Nephron (organoid): ENCODE measurements around the gene NCOA3.
"Not testable (repeated sequence)": the region's sequence is repeated elsewhere in the genome, so short reads cannot be mapped to it uniquely, and the experiment has no call there.

Experiments used
- H3K27ac Mint-ChIP-seq, 3 experiments: 2 replicates each; pipeline ENCODE4 v1.8.0; 2020; ENCODE audit warnings: mixed read lengths in 3 of 3, mild to moderate bottlenecking in 2 of 3, moderate library complexity in 1 of 3
- H3K27me3 Mint-ChIP-seq: 2 replicates; pipeline ENCODE4 v1.8.0; 2021; ENCODE audit warnings: low read depth, mild to moderate bottlenecking, moderate library complexity, mixed read lengths
- H3K36me3 Mint-ChIP-seq: 2 replicates; pipeline ENCODE4 v1.8.0; 2020; ENCODE audit warnings: low read depth, mixed read lengths
- H3K4me1 Mint-ChIP-seq: 2 replicates; pipeline ENCODE4 v1.8.0; 2020; ENCODE audit warnings: mixed read lengths
- H3K4me3 Mint-ChIP-seq, 3 experiments: 2 replicates each; pipeline ENCODE4 v1.8.0; 2020; ENCODE audit warnings: mild to moderate bottlenecking in 3 of 3, mixed read lengths in 3 of 3, moderate library complexity in 2 of 3
- H3K9me3 Mint-ChIP-seq: 2 replicates; pipeline ENCODE4 v1.8.0; 2020; ENCODE audit warnings: mixed read lengths
- CTCF ChIP-seq, 3 experiments: fragments of 200-600 bp; sonication (generic); IDR thresholded peaks; one replicate each; pipeline ENCODE4 v1.5.0; 2021; ENCODE audit warnings: antibody characterized with exemption in 3 of 3; ENCODE audit not compliant: unreplicated experiment in 3 of 3

Gene NCOA3

GRCh38 chr20:47585087-47585747 lies 83.5 kb downstream of the NCOA3 start:
- Mint-ChIP-seq H3K36me3 (peaks cover 30% of the 10 kb centered on the region), H3K9me3 (no peaks in the 10 kb centered on the region), H3K27ac (peak overlapping the region in 2 of 3 experiments; percentile 51 to 74), H3K4me1 (peaks cover 33% of the 10 kb centered on the region), H3K27me3 (no peaks in the 10 kb centered on the region), H3K4me3 (no peak overlapping the region)
- no peak for TF ChIP-seq CTCF (IDR thresholded peaks at IDR 0.05; ENCODE audit: unreplicated experiment in 3 of 3)

DNA sequence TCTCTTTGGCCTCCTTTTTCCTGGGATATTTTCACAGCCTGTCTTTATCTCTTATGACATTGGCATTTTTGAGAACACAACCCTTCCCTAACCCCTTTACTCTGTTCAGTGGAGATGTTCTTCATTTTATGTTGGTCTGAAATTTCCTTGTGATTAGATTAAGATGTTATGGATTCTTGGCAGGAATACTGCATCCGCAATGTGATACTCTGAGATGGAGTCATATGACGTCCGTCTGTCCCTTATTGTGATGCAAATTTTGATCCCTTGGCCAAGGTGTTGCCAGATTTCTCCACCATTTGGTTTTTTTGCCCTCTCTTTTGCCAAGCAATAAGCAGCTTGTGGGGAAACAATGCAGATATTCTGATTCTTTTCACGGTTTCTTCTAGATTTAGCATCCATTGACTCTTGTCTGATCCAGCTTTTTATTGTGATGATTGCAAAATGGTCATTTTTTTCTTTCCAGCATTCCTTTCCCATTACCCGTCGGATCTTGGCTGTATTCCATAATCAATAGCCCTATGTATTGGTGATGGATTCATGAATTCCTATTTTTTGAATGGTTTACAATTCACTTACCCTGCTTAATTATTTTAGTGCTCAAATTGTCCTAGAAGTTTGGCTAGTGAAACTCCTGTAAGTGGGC lies 85.1 kb downstream of the NCOA3 start:
- Mint-ChIP-seq H3K27me3 (no peaks in the 10 kb centered on the region), H3K9me3 (no peaks in the 10 kb centered on the region), H3K4me1 (peaks cover 35% of the 10 kb centered on the region), H3K36me3 (peaks cover 38% of the 10 kb centered on the region), H3K4me3 (no peak overlapping the region), H3K27ac (peak overlapping the region; percentile 31 to 67 (median 54))
- no peak for TF ChIP-seq CTCF (IDR thresholded peaks at IDR 0.05; ENCODE audit: unreplicated experiment in 3 of 3)

DNA sequence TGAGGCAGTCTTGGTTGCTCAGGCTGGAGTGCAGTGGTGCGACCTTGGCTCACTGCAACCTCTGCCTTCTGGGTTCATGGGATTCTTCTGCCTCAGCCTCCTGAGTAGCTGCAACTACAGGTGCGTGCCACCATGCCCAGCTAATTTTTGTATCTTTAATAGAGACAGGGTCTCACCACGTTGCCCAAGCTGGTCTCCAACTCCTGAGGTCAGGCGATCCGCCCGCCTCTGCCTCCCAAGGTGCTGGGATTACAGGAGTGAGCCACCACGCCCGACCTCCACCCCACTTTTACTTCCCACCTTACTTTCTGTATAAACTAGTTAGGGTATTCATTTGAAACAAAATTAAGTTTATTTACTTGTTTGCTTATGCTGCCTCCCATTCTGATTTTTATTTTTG lies 86.5 kb downstream of the NCOA3 start:
- H3K4me3 Mint-ChIP-seq = no peak overlapping the region
- H3K27me3 Mint-ChIP-seq = no peaks in the 10 kb centered on the region
- peak overlapping the region in 1 of 3 experiments; percentile 53 for H3K27ac Mint-ChIP-seq
- H3K9me3 Mint-ChIP-seq = no peaks in the 10 kb centered on the region
- peaks cover 42% of the 10 kb centered on the region for H3K4me1 Mint-ChIP-seq
- H3K36me3 Mint-ChIP-seq = peaks cover 34% of the 10 kb centered on the region
- no peak for TF ChIP-seq CTCF (IDR thresholded peaks at IDR 0.05; ENCODE audit: unreplicated experiment in 3 of 3)

GRCh38 chr20:47591231-47591630 lies 89.5 kb downstream of the NCOA3 start:
- no peaks in the 10 kb centered on the region for H3K27me3 Mint-ChIP-seq
- H3K36me3 Mint-ChIP-seq = peaks cover 31% of the 10 kb centered on the region
- peaks cover 28% of the 10 kb centered on the region for H3K4me1 Mint-ChIP-seq
- no peaks in the 10 kb centered on the region for H3K9me3 Mint-ChIP-seq
- H3K27ac Mint-ChIP-seq = peak overlapping the region; percentile 53 to 82 (median 61)
- no peak overlapping the region for H3K4me3 Mint-ChIP-seq
- TF ChIP-seq CTCF (IDR thresholded peaks at IDR 0.05; ENCODE audit: unreplicated experiment in 3 of 3) = no peak

DNA sequence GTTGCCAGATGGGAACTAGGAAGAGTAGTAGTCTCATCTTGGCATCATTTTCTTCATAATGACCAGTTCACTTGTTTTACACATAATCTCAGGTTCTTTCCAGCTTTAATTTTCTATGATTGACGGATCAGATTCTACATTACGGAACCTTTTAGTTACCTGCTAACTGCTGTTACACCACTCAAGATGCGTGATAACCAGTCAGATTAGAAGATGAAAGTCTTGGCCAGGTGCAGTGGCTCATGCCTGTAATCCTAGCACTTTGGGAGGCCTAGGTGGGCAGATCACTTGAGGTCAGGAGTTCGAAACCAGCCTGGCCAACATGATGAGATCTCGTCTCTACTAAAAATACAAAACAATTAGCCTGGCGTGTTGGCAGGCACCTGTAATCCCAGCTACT lies 92.5 kb downstream of the NCOA3 start:
- peaks cover 19% of the 10 kb centered on the region for H3K4me1 Mint-ChIP-seq
- peaks cover 29% of the 10 kb centered on the region for H3K36me3 Mint-ChIP-seq
- H3K27ac Mint-ChIP-seq = no peak overlapping the region
- H3K4me3 Mint-ChIP-seq = no peak overlapping the region
- no peaks in the 10 kb centered on the region for H3K27me3 Mint-ChIP-seq
- TF ChIP-seq CTCF (IDR thresholded peaks at IDR 0.05; ENCODE audit: unreplicated experiment in 3 of 3) = no peak
- no peaks in the 10 kb centered on the region for H3K9me3 Mint-ChIP-seq

DNA sequence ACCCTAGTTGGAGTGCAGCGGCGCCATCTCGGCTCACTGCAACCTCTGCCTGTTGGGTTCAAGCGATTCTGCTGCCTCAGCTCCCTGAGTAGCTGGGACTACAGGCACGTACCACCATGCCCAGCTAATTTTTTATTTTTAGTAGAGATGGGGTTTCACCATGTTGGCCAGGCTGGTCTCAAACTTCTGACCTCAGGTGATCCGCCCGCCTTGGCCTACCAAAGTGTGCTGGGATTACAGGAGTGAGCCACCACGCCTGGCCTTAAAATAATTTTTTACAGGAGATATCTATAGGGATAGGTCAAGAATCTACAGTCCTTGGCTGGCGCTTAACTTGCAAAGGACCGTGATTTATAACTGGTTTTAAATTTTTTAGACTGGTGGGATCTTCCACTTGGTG lies 93.5 kb downstream of the NCOA3 start:
- Mint-ChIP-seq H3K4me1 (peaks cover 25% of the 10 kb centered on the region), H3K36me3 (peaks cover 29% of the 10 kb centered on the region)
- not testable (repeated sequence) for H3K4me3 Mint-ChIP-seq, H3K9me3 Mint-ChIP-seq, H3K27me3 Mint-ChIP-seq, H3K27ac Mint-ChIP-seq
